Panc1 (cell line): ENCODE measurements around the gene TGFBRAP1.
"Not testable (repeated sequence)": the region's sequence is repeated elsewhere in the genome, so short reads cannot be mapped to it uniquely, and the experiment has no call there.

ENCODE experiments used
- POLR2AphosphoS5 ChIP-seq: IDR thresholded peaks from 2 replicates; pipeline ENCODE4 v1.6.1; 2012; ENCODE audit warnings: mild to moderate bottlenecking, low read depth, low read length, moderate library complexity
- TCF7L2 ChIP-seq: IDR thresholded peaks from 2 replicates; pipeline ENCODE4 v1.6.1; 2011; ENCODE audit warnings: mild to moderate bottlenecking, low read depth, low read length, inconsistent platforms
- TF ChIP-seq, protein P1 (sequence below): fragments of 450-650 bp; IDR thresholded peaks from 2 replicates; pipeline ENCODE4 v1.5.1; 2017; ENCODE audit warnings: mild to moderate bottlenecking

GRCh38 chr2:105327271-105327670 is 2.3 kb downstream of the TGFBRAP1 start:
- TF ChIP-seq, protein P1, sequence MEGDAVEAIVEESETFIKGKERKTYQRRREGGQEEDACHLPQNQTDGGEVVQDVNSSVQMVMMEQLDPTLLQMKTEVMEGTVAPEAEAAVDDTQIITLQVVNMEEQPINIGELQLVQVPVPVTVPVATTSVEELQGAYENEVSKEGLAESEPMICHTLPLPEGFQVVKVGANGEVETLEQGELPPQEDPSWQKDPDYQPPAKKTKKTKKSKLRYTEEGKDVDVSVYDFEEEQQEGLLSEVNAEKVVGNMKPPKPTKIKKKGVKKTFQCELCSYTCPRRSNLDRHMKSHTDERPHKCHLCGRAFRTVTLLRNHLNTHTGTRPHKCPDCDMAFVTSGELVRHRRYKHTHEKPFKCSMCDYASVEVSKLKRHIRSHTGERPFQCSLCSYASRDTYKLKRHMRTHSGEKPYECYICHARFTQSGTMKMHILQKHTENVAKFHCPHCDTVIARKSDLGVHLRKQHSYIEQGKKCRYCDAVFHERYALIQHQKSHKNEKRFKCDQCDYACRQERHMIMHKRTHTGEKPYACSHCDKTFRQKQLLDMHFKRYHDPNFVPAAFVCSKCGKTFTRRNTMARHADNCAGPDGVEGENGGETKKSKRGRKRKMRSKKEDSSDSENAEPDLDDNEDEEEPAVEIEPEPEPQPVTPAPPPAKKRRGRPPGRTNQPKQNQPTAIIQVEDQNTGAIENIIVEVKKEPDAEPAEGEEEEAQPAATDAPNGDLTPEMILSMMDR, result not testable (repeated sequence)
- not testable (repeated sequence) for TF ChIP-seq POLR2AphosphoS5, TCF7L2
